ENCODE data around the gene MEI4. TPM values are rescaled to one million over a fixed set of nuclear protein-coding genes. Genes with fewer than 3 reads are reported as not detected.
"Not testable (repeated sequence)": the region's sequence is repeated elsewhere in the genome, so short reads cannot be mapped to it uniquely, and the experiment has no call there.

Gene MEI4
- total RNA-seq, 2 donors from 2014 or later = 0.51 to 1.4 TPM

GRCh38 chr6:77683515-77683914, 30.7 kb downstream of the MEI4 start:
- Histone ChIP-seq H3K4me3 (no peak overlapping the region), H3K9me3 (no peaks in the 10 kb centered on the region), H3K4me1 (no peaks in the 10 kb centered on the region), H3K27me3 (no peaks in the 10 kb centered on the region), H3K27ac (no peak overlapping the region), H3K36me3 (no peaks in the 10 kb centered on the region)
- TF ChIP-seq, protein P1, sequence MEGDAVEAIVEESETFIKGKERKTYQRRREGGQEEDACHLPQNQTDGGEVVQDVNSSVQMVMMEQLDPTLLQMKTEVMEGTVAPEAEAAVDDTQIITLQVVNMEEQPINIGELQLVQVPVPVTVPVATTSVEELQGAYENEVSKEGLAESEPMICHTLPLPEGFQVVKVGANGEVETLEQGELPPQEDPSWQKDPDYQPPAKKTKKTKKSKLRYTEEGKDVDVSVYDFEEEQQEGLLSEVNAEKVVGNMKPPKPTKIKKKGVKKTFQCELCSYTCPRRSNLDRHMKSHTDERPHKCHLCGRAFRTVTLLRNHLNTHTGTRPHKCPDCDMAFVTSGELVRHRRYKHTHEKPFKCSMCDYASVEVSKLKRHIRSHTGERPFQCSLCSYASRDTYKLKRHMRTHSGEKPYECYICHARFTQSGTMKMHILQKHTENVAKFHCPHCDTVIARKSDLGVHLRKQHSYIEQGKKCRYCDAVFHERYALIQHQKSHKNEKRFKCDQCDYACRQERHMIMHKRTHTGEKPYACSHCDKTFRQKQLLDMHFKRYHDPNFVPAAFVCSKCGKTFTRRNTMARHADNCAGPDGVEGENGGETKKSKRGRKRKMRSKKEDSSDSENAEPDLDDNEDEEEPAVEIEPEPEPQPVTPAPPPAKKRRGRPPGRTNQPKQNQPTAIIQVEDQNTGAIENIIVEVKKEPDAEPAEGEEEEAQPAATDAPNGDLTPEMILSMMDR (IDR thresholded peaks at IDR 0.05) = no peak
- no peak for DNase-seq (ENCODE audit: low spot score)

DNA sequence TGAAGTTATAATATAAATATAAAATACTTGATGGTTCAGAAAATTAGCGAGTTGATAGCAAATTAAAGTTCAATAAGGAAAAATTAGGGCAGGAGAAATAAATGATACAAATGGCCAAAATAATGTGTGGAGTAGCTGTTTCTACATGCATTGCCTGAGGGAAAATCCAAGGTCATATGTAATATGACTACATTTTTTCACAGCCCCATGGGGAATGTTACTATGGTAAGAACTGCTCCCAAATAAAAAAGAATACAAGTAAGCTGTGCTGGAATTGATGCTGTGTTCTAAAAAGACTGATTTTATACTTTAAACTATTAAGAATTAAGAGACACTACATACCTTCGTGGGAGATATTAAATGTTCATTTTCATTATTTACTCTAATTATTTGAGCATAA, 34.1 kb downstream of the MEI4 start:
- H3K9me3 ChIP-seq = no peaks in the 10 kb centered on the region
- H3K4me1 ChIP-seq = no peaks in the 10 kb centered on the region
- no peak overlapping the region for H3K4me3 ChIP-seq
- no peak for DNase-seq (ENCODE audit: low spot score)
- no peaks in the 10 kb centered on the region for H3K27me3 ChIP-seq
- no peak overlapping the region for H3K27ac ChIP-seq
- no peaks in the 10 kb centered on the region for H3K36me3 ChIP-seq
- TF ChIP-seq, protein P1 (IDR thresholded peaks at IDR 0.05) = no peak

DNA sequence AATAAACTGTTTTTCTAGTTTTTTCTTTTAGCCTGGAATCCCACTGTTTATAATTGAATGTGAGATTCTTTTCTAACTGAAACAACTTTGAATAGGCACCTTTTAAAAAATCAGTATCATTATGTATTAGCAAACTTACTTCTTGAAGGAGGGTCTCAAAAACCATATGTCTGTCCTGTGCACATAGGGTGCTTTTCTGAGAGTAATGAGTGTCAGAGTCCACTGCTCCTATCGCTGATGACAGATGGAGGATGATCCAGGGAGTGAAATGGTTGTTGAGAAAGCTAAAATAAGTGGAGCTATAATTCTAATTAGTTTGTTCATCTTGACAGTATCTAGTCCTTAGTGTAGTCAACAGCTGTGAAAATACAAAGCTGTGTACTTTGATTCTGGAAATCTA, 35.8 kb downstream of the MEI4 start:
- TF ChIP-seq, protein P1 (IDR thresholded peaks at IDR 0.05) = no peak
- Histone ChIP-seq H3K27ac (no peak overlapping the region), H3K27me3 (no peaks in the 10 kb centered on the region), H3K36me3 (no peaks in the 10 kb centered on the region), H3K9me3 (no peaks in the 10 kb centered on the region), H3K4me3 (no peak overlapping the region), H3K4me1 (no peaks in the 10 kb centered on the region)
- DNase-seq (ENCODE audit: low spot score) = no peak

DNA sequence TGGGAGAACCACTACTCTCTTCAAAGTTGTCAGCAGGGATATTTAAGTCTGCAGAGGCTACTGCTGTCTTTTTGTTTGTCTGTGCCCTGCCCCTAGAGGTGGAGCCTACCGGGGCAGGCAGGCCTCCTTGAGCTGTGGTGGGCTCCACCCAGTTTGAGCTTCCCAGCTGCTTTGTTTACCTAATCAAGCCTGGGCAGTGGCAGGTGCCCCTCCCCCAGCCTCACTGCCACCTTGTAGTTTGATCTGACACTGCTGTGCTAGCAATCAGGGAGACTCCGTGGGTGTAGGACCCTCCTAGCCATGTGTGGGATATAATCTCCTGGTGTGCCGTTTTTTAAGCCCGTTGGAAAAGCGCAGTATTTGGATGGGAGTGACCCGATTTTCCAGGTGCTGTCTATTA, 47.3 kb downstream of the MEI4 start:
- DNase-seq (ENCODE audit: low spot score); H3K9me3 ChIP-seq; H3K27ac ChIP-seq; H3K36me3 ChIP-seq; H3K27me3 ChIP-seq; H3K4me3 ChIP-seq; H3K4me1 ChIP-seq: not testable (repeated sequence)

- DNase-seq (ENCODE audit: low spot score) = no peak
- TF ChIP-seq, protein P1 (IDR thresholded peaks at IDR 0.05) = no peak
- H3K36me3 ChIP-seq = no peaks in the 10 kb centered on the region
These were observed 54.8 kb downstream of the MEI4 start for GRCh38 chr6:77707603-77708002.

GRCh38 chr6:77715588-77715987, 62.7 kb downstream of the MEI4 start:
- DNase-seq (ENCODE audit: low spot score) = no peak
- Histone ChIP-seq H3K4me3 (no peak overlapping the region), H3K9me3 (no peaks in the 10 kb centered on the region), H3K4me1 (no peaks in the 10 kb centered on the region), H3K36me3 (no peaks in the 10 kb centered on the region), H3K27ac (no peak overlapping the region), H3K27me3 (no peaks in the 10 kb centered on the region)
- TF ChIP-seq, protein P1 (IDR thresholded peaks at IDR 0.05) = no peak

More at GRCh38 chr6:77707603-77708002, 54.8 kb downstream of the MEI4 start:
- no peaks in the 10 kb centered on the region for H3K27me3 ChIP-seq
- no peak overlapping the region for H3K4me3 ChIP-seq
- peaks cover 0 to 14% of the 10 kb centered on the region in 2 donors for H3K9me3 ChIP-seq
- H3K4me1 ChIP-seq = no peaks in the 10 kb centered on the region
- no peak overlapping the region for H3K27ac ChIP-seq

All from right atrium auricular region (tissue), 2 donors.